HG03196 (cell line): ENCODE data around the gene CEBPZOS.
A peak's percentile ranks its signal among the peaks of the same experiment; 100 is the strongest.

Experiments used
- ATAC-seq: cut with Tn5 transposase; IDR thresholded peaks from one replicate; pipeline ENCODE4 v1.9.1; 2021; ENCODE audit not compliant: unreplicated experiment

The CEBPZOS gene

DNA sequence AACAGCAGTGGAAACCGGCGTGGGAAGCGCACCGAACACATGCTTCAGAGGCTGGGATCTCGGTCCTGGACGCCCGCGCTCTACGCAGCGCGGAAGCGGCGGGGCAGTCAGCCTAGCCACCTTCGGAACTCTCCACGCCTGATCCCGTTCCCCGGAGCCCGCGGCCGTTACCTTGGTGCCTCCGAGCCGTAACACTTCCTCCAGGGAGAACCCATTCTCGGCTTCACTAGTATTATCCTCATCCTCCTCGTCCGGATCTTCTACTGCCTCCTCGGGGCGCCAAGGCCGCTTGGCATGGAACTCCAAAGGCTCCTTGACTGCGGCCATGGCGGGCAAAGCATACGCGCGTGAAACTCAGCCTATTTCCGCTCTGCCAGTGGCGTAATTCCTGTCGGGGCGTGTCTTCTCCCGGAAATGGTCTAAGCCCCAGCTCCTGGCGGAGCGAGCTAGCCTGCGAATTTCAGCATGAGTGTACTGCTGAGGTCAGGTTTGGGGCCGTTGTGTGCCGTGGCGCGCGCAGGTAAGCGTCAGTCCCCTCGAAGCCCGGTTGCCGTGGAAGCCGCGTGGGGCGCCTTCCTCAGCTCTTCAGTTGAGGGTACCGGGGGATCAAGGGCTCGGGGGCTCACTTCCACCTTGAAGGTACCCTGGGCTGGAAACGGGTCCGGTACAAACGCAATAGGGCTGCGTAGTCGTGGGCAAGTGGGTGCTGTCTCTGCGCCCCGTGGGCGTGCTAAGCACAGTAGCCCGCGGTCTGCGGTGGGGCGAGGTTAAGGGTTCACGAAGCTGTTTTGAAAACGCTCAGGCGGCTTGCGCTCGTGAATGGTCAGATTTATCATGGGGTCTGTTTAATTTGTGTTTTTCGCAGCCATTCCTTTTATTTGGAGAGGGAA, 35.2 kb downstream of the CEBPZOS start, which contains the start of the genes CEBPZ and NDUFAF7:
TSS of gene CEBPZ (minus strand) at position 356 of the 890 bp plus-strand sequence. CDS start at position 327, 29 bp downstream.
TSS of gene NDUFAF7 (plus strand) at position 418 of the 890 bp plus-strand sequence. CDS start at position 466, 48 bp downstream.
- peak; percentile 93 for ATAC-seq

DNA sequence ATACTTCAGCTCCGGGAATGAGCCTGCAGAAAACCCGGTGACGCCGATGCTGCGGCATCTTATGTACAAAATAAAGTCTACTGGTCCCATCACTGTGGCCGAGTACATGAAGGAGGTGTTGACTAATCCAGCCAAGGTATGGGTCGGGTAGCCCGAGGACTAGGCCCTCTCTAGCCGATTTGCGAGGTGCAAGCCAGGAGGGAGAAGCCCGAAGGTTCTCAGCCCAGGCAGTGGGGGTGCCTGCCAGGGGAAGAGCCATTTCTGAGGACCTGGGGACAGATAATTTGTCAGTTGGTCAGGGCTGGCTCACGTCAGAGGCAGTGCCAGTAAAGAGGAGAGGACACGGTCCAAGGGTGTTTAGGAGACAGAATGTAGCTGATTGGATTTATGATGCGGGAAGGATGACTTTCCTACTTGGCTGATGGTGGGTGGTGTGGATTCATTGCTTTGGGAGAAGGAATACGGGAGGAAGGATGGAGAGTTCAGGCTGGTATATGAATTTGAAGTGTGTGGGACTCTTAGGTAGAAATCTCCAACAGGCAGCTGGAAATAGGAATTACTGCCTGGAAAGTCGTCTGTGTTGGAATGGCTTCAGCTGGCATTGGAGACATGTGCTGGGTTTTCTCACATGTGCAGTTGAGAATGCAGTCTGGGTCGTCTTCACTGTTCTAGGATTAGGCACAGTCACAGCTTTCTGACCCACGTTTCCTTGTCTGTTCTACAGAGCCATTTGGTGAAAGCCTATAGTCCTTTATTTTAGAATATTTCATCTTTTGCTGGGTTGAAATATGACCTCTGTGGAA, 36.0 kb downstream of the CEBPZOS start:
- peak; percentile 3 for ATAC-seq

- ATAC-seq: no peak
These were observed 47.1 kb downstream of the CEBPZOS start for GRCh38 chr2:37243435-37243834.

DNA sequence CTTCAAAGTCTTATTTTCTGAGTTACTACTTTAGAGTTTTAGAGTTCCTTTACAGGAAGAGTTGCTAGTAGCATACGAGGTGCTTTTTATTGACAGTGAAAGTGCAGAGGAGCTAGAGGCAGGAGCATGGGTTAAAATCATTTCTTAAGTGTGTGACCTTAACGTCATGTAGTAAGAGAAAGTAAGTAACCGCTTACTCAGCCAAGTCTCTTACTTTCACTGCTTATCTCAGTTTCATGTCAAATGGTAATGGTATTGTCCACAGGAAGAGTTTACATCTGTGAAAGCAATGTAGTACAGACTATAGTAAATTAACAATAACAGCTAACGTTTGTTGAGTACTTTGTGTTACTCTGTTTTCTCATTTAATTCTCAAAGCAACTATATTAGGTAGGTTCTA, 47.7 kb downstream of the CEBPZOS start:
- ATAC-seq: peak; percentile 89

DNA sequence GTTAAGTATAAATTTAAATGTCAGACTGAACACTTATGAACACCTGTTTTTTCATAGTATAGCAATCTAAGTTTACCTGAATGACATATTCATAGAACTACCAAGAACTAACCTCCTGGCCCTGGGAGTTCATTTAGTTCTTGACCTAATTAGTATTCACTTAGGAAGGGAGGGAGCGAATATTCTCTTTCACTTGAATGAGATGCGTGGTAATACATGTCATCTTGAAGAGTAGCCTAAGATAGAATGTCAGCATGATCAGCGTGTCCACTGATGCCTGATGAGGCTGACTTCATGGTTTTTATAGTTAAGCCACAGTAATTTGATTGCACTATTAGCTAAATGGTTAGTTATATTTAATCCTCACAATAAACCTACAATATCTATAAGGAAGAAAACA, 48.5 kb downstream of the CEBPZOS start:
- no peak for ATAC-seq

GRCh38 chr2:37246205-37246604, 49.9 kb downstream of the CEBPZOS start:
- ATAC-seq: no peak

- ATAC-seq: no peak
These were observed 54.8 kb downstream of the CEBPZOS start for GRCh38 chr2:37250869-37251740.
